A549 (cell line): ENCODE results near the gene PCNX2. TPM values are rescaled to one million over a fixed set of nuclear protein-coding genes. Genes with fewer than 3 reads are reported as not detected.

Experiments
- ATAC-seq, 2 experiments: fragments of 200-7000 bp in 1 of 2; fragments of >200 bp in 1 of 2; cut with Nextera tagmentation in 1 of 2; cut with Tn5 transposase in 1 of 2; 3 replicates each; pipeline versions ENCODE4 v1.8.0 to v1.9.1; 2018 to 2020; ENCODE audit warnings: mild to moderate bottlenecking in 1 of 2, moderate library complexity in 1 of 2
- CTCF ChIA-PET: fragments of 300-600 bp; sonication (Branson Sonifier 250); formaldehyde crosslinking; extraction: SDS; loops from one replicate; lab custom pipeline; 2021; ENCODE audit warnings: antibody characterized with exemption, inconsistent platforms; lab: Yijun Ruan, JAX
- POLR2A ChIA-PET: fragments of 350-600 bp; formaldehyde crosslinking; extraction: SDS; loops from one replicate; lab custom pipeline; 2021; ENCODE audit warnings: antibody characterized with exemption, inconsistent platforms; lab: Yijun Ruan, JAX
- DNase-seq, 2 experiments: peaks; one replicate each; pipeline versions ENCODE4 v3.0.0 to v3.0.0-alpha.2; 2011 to 2016; ENCODE audit warnings: low read depth in 1 of 2, low spot score in 1 of 2
- FAIRE-seq: peaks from 2 replicates; lab custom pipeline; 2011; peaks lifted over from hg19 to GRCh38; lab: Jason Lieb, UNC
- H3K27ac ChIP-seq, 2 experiments: fragments of >200 bp; sonication (Bioruptor Twin); formaldehyde crosslinking; 3 replicates each; pipeline ENCODE4 v1.5.1; 2016 to 2017
- H3K4me1 ChIP-seq: fragments of >200 bp; sonication (Bioruptor Twin); formaldehyde crosslinking; 3 replicates; pipeline ENCODE4 v1.6.1; 2016
- H3K4me2 ChIP-seq: fragments of >200 bp; sonication (Bioruptor Twin); formaldehyde crosslinking; 3 replicates; pipeline ENCODE4 v1.6.1; 2016
- H3K4me3 ChIP-seq: fragments of >200 bp; sonication (Bioruptor Twin); formaldehyde crosslinking; 3 replicates; pipeline ENCODE4 v1.5.1; 2016
- H3K9me3 ChIP-seq: fragments of >200 bp; sonication (Bioruptor Twin); formaldehyde crosslinking; 3 replicates; pipeline ENCODE4 v1.6.1; 2016
- BHLHE40 ChIP-seq: IDR thresholded peaks from 2 replicates; pipeline ENCODE4 v1.6.1; 2012; ENCODE audit warnings: low read depth, low read length, inconsistent platforms
- CBX2 ChIP-seq: fragments of 200-600 bp; sonication (generic); IDR thresholded peaks from 2 replicates; pipeline ENCODE4 v1.6.1; 2016; ENCODE audit warnings: low read depth, mild to moderate bottlenecking, borderline replicate concordance
- CHD2 ChIP-seq: fragments of 150-350 bp; IDR thresholded peaks from 2 replicates; pipeline ENCODE4 v1.6.1; 2014; ENCODE audit warnings: low read length; ENCODE audit not compliant: partially characterized antibody
- EHF ChIP-seq: fragments of 250-450 bp; sonication (Bioruptor Pico); IDR thresholded peaks from 2 replicates; pipeline ENCODE4 v1.5.0; 2020; ENCODE audit warnings: mild to moderate bottlenecking
- ELK1 ChIP-seq: fragments of 150-350 bp; IDR thresholded peaks from 2 replicates; pipeline ENCODE4 v1.6.1; 2014; ENCODE audit warnings: low read depth, mild to moderate bottlenecking, low read length
- ESRRA ChIP-seq: fragments of 150-350 bp; IDR thresholded peaks from 2 replicates; pipeline ENCODE4 v1.6.1; 2014; ENCODE audit warnings: mild to moderate bottlenecking, low read length, borderline replicate concordance
- HOXB13 ChIP-seq: fragments of 250-450 bp; sonication (Bioruptor Pico); IDR thresholded peaks from 2 replicates; pipeline ENCODE4 v1.5.0; 2020; ENCODE audit warnings: low read depth, mild to moderate bottlenecking, moderate library complexity
- JUN ChIP-seq, 2 experiments: fragments of >200 bp; sonication (Bioruptor Twin); formaldehyde crosslinking; IDR thresholded peaks; 2 replicates in 1 of 2; 3 replicates in 1 of 2; pipeline ENCODE4 v1.6.1; 2016 to 2017
- JUNB ChIP-seq: fragments of >200 bp; sonication (Bioruptor Twin); formaldehyde crosslinking; IDR thresholded peaks from 2 replicates; pipeline ENCODE4 v1.6.1; 2016
- MAFK ChIP-seq: fragments of 450-650 bp; IDR thresholded peaks from 2 replicates; pipeline ENCODE4 v1.6.1; 2014; ENCODE audit not compliant: partially characterized antibody
- MYC ChIP-seq: IDR thresholded peaks from 2 replicates; pipeline ENCODE4 v1.6.1; 2012; ENCODE audit warnings: mild to moderate bottlenecking, inconsistent platforms, low read length, improper control_type of control experiment, borderline replicate concordance
- NPAS2 ChIP-seq: fragments of 250-450 bp; sonication (Bioruptor Pico); IDR thresholded peaks from 2 replicates; pipeline ENCODE4 v1.8.0; 2022; ENCODE audit warnings: mild to moderate bottlenecking, moderate library complexity, borderline replicate concordance
- RARB ChIP-seq: fragments of 250-450 bp; sonication (Bioruptor Pico); IDR thresholded peaks from 2 replicates; pipeline ENCODE4 v1.8.0; 2021; ENCODE audit warnings: mild to moderate bottlenecking, moderate library complexity
- TFCP2L1 ChIP-seq: fragments of 250-450 bp; sonication (Bioruptor Pico); IDR thresholded peaks from 2 replicates; pipeline ENCODE4 v1.5.0; 2021; ENCODE audit warnings: mild to moderate bottlenecking
- TP53 ChIP-seq: fragments of 250-450 bp; sonication (Bioruptor Pico); IDR thresholded peaks from 2 replicates; pipeline ENCODE4 v1.5.0; 2021; ENCODE audit warnings: mild to moderate bottlenecking, moderate library complexity
- USF2 ChIP-seq: fragments of 450-650 bp; IDR thresholded peaks from 2 replicates; pipeline ENCODE4 v1.6.1; 2014; ENCODE audit warnings: antibody characterized with exemption
- ZFP36 ChIP-seq: fragments of 450-650 bp; IDR thresholded peaks from 2 replicates; pipeline ENCODE4 v1.6.1; 2014; ENCODE audit warnings: borderline replicate concordance; ENCODE audit not compliant: partially characterized antibody
- ZNF302 ChIP-seq: fragments of 250-450 bp; sonication (Bioruptor Pico); IDR thresholded peaks from 2 replicates; pipeline ENCODE4 v1.9.0; 2021; ENCODE audit warnings: inconsistent platforms, mild to moderate bottlenecking, moderate library complexity
- WGBS: methylation state at CpG from one replicate; pipeline ENCODE4 v1.1.6; 2017; ENCODE audit errors: missing lambda C conversion rate; 5-methylcytosine and 5-hydroxymethylcytosine counted together
- polyA plus RNA-seq, 4 experiments: library from polyadenylated mRNA; depleted of rRNA in 3 of 4; stranded (reverse); fragments of >200 nt; fragmentation: RNase III in 1 of 4; extraction: RNeasy Plus Mini Kit Qiagen cat#74134 plus additional on column Dnase treatment in 1 of 4; gene quantifications; 2 replicates in 3 of 4; 3 replicates in 1 of 4; pipeline ENCODE4 v1.2.3, GENCODE V29; 2011 to 2017
- TF ChIP-seq, protein P1 (sequence below): fragments of 200-600 bp; sonication (generic); IDR thresholded peaks from 2 replicates; pipeline ENCODE4 v1.6.1; 2016; ENCODE audit warnings: antibody characterized with exemption, mild to moderate bottlenecking, moderate library complexity
- TF ChIP-seq, protein P2 (sequence below): fragments of 250-450 bp; sonication (Bioruptor Pico); IDR thresholded peaks from 2 replicates; pipeline ENCODE4 v1.5.0; 2021; ENCODE audit warnings: mild to moderate bottlenecking, moderate library complexity, borderline replicate concordance
- TF ChIP-seq, protein P3 (sequence below): fragments of >200 bp; sonication (Bioruptor Twin); formaldehyde crosslinking; IDR thresholded peaks from 3 replicates; pipeline ENCODE4 v1.6.1; 2016

The PCNX2 gene
- polyA plus RNA-seq, 2 of the 4 experiments (the other 2 are of a cell fraction), result 8.8 to 27.2 TPM

DNA sequence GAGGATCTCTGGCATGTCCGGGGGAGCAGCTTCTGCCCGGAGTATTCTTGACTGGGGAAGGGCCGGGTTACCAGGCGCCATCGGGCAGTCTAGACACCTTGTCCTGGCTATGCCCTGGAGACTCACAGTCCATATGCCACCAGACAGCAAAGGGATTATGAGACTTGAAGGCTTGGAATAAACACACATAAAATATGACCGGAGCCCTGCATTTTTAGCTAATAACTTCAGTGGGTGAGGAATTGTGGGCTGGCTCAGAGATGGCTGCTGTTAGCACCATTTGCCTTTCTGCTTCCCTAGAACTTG is 329.7 kb downstream of the PCNX2 start:
- H3K4me3 ChIP-seq, result no peak overlapping the region
- CTCF ChIA-PET, result interaction anchor here (0.7 to 1.6 kb wide), 2 partner anchors 13 kb away, joined by 3 to 7 read pairs; no protein-coding TSS in a partner anchor
- H3K27ac ChIP-seq, result no peak overlapping the region
- no peak overlapping the region for H3K4me2 ChIP-seq
- WGBS, result 98% methylated on average over 6 of the region's 6 CpGs
- H3K9me3 ChIP-seq, result no peaks in the 10 kb centered on the region
- POLR2A ChIA-PET, result no interaction called here
- DNase-seq (no peak), ATAC-seq (no peak), FAIRE-seq (no peak)
- TF ChIP-seq USF2 (no peak), ZFP36 (no peak), CHD2 (no peak), NPAS2 (CRISPR knock-in tag) (no peak), TFCP2L1 (CRISPR knock-in tag) (no peak)
- TF ChIP-seq, protein P1, sequence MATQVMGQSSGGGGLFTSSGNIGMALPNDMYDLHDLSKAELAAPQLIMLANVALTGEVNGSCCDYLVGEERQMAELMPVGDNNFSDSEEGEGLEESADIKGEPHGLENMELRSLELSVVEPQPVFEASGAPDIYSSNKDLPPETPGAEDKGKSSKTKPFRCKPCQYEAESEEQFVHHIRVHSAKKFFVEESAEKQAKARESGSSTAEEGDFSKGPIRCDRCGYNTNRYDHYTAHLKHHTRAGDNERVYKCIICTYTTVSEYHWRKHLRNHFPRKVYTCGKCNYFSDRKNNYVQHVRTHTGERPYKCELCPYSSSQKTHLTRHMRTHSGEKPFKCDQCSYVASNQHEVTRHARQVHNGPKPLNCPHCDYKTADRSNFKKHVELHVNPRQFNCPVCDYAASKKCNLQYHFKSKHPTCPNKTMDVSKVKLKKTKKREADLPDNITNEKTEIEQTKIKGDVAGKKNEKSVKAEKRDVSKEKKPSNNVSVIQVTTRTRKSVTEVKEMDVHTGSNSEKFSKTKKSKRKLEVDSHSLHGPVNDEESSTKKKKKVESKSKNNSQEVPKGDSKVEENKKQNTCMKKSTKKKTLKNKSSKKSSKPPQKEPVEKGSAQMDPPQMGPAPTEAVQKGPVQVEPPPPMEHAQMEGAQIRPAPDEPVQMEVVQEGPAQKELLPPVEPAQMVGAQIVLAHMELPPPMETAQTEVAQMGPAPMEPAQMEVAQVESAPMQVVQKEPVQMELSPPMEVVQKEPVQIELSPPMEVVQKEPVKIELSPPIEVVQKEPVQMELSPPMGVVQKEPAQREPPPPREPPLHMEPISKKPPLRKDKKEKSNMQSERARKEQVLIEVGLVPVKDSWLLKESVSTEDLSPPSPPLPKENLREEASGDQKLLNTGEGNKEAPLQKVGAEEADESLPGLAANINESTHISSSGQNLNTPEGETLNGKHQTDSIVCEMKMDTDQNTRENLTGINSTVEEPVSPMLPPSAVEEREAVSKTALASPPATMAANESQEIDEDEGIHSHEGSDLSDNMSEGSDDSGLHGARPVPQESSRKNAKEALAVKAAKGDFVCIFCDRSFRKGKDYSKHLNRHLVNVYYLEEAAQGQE, result no peak
- 0 out of 3 replicates have a peak, but pooled peaks cover 5% of the 10 kb centered on the region for H3K4me1 ChIP-seq

GRCh38 chr1:232965124-232965911 is 330.2 kb downstream of the PCNX2 start:
- POLR2A ChIA-PET, result no interaction called here
- ATAC-seq (no peak), FAIRE-seq (no peak)

More at GRCh38 chr1:232965124-232965911, 330.2 kb downstream of the PCNX2 start:
- Histone ChIP-seq H3K4me3 (no peak overlapping the region), H3K4me1 (0 out of 3 replicates have a peak, but pooled peaks cover 5% of the 10 kb centered on the region), H3K9me3 (no peaks in the 10 kb centered on the region), H3K4me2 (no peak overlapping the region), H3K27ac (no peak overlapping the region)
- CTCF ChIA-PET, result interaction anchor here (1.3 to 1.6 kb wide), 2 partner anchors 12 to 14 kb away, joined by 4 to 7 read pairs; no protein-coding TSS in a partner anchor
- no peak for DNase-seq
- TF ChIP-seq JUNB (no peak), TP53 (CRISPR knock-in tag) (no peak), MYC (no peak), JUN (IDR thresholded peaks at IDR 0.05) (no peak), ELK1 (no peak), HOXB13 (no peak), CHD2 (no peak), ESRRA (no peak), BHLHE40 (no peak), MAFK (no peak), ZNF302 (CRISPR knock-in tag) (no peak), RARB (CRISPR knock-in tag) (no peak), EHF (CRISPR knock-in tag) (no peak), CBX2 (no peak)
- TF ChIP-seq, protein P1, result no peak
- TF ChIP-seq, protein P2, sequence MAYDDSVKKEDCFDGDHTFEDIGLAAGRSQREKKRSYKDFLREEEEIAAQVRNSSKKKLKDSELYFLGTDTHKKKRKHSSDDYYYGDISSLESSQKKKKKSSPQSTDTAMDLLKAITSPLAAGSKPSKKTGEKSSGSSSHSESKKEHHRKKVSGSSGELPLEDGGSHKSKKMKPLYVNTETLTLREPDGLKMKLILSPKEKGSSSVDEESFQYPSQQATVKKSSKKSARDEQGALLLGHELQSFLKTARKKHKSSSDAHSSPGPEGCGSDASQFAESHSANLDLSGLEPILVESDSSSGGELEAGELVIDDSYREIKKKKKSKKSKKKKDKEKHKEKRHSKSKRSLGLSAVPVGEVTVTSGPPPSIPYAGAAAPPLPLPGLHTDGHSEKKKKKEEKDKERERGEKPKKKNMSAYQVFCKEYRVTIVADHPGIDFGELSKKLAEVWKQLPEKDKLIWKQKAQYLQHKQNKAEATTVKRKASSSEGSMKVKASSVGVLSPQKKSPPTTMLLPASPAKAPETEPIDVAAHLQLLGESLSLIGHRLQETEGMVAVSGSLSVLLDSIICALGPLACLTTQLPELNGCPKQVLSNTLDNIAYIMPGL (CRISPR knock-in tag), result no peak
- TF ChIP-seq, protein P3, sequence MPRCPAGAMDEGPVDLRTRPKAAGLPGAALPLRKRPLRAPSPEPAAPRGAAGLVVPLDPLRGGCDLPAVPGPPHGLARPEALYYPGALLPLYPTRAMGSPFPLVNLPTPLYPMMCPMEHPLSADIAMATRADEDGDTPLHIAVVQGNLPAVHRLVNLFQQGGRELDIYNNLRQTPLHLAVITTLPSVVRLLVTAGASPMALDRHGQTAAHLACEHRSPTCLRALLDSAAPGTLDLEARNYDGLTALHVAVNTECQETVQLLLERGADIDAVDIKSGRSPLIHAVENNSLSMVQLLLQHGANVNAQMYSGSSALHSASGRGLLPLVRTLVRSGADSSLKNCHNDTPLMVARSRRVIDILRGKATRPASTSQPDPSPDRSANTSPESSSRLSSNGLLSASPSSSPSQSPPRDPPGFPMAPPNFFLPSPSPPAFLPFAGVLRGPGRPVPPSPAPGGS, result no peak
- 88% methylated on average over 10 of the region's 10 CpGs for WGBS
